Umbilical cord (tissue), 2 donors: ENCODE data around the gene NXPH1. TPM values are rescaled to one million over a fixed set of nuclear protein-coding genes. Genes with fewer than 3 reads are reported as not detected.
"Not testable (repeated sequence)": the region's sequence is repeated elsewhere in the genome, so short reads cannot be mapped to it uniquely, and the experiment has no call there.

Experiments
- DNase-seq: peaks from one replicate; pipeline ENCODE4 v3.0.0-alpha.2; 2015; ENCODE audit warnings: low spot score
- total RNA-seq: library from RNA; depleted of rRNA; stranded (reverse); fragments of >200 nt; gene quantifications from one replicate; pipeline ENCODE4 v1.2.3, GENCODE V29; 2014; ENCODE audit warnings: low replicate concordance; ENCODE audit not compliant: insufficient read depth

The NXPH1 gene
- total RNA-seq, 1 donor from 2014 or later = not detected

DNA sequence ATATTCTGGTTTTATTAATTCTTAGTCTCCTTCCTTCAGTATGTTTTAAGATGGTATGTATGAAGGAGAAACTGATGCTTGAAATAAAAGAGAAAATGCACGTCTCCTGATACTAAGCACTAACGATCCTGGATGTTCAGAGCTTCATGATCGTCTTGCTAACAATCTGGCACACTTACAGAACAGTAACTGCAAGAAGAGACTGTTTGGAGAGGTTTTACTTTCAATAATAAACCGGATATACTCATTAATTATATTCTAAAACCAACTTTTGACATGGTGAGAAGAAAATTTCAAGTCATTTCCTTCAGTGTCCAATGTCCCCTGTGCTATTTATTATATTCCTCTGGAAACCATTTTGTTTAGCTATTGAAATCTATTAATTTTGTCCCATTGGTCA is 251.0 kb downstream of the NXPH1 start:
- DNase-seq = no peak

GRCh38 chr7:8699875-8700624 is 266.6 kb downstream of the NXPH1 start:
- no peak for DNase-seq

DNA sequence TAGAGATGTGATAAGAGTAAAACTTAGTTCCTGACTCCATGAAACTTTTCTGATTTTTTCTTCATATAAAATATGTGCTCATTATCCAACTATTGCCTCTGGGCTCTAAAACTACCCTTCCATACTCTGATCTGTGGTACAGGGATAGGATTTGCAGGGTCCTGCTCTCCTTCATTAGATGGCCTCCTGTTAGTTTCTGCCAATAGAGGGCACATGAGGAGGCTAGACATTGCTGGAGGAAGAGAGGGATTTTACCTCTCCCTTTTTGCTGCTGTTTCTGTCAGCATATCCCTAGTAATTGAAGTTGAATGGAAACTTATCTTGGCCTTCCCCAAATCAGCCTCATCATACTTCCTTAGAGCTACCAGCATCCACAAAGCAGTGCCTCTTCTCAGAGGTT is 269.4 kb downstream of the NXPH1 start:
- no peak for DNase-seq

DNA sequence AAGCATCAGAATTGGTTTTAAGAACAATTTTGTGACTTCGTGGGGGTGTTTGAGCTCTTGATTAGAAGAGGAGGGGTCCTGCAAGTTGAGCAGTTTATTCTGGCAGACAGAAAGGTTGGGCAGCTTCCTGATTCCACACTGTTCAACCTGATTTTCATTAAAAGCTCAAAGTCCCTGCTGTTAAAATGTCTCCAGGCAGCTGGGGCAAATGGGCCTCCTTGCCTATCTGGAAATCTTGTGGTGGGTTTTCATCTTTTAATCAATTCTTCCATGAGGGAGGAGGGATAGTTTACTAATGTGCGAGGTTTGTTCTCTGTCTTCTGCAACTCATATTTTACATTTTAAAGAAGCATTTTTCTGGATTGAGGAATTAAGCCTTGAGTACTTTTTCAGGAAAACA is 276.7 kb downstream of the NXPH1 start:
- no peak for DNase-seq

DNA sequence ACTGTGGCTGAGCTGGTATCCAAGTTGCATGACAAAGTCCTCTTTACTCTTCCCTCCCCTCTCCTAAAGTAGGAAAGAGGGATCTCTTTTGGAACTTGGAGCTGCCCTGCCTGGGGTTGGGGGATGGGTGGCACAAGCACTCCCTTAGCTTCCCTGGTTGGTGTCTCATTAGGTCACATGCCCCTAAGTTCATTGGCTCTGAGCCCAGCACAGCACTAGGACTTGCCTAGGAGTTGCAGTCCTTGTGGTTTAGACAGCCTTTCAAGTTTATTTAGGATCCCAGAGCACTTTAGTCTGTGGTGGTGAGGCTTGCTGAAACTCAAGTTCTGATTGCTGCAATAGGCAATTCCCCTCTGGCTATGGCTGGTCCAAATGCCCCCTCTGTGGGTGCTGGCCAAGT is 281.4 kb downstream of the NXPH1 start:
- DNase-seq = no peak

DNA sequence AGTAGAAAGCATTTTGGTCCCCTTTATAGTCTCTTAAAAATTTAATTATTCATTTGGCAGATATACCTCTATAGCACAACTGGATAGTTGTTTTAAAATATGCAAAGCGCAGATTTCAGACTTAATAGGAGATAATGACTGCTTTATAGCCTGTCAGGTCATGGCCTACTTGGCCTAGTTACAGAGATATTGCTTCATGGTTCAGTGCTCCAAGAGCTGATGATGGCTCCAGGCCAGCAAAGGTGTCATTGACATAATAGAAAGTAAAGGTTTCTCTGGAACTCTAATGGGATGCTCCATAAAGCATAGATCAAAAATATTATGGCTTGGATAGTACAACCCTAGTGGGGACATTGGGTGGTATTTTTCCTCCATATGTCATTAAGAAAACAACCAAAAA is 285.7 kb downstream of the NXPH1 start:
- no peak for DNase-seq

- DNase-seq = no peak
These were observed 290.8 kb downstream of the NXPH1 start for GRCh38 chr7:8724080-8724718.

DNA sequence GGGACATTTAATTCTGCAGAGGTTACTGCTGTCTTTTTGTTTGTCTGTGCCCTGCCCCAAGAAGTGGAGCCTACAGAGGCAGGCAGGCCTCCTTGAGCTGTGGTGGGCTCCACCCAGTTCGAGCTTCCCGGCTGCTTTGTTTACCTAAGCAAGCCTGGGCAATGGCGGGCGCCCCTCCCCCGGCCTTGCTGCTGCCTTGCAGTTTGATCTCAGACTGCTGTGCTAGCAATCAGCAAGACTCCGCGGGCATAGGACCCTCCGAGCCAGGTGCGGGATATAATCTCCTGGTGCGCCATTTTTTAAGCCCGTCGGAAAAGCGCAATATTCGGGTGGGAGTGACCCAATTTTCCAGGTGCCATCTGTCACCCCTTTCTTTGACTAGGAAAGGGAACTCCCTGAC is 298.3 kb downstream of the NXPH1 start:
- not testable (repeated sequence) for DNase-seq

GRCh38 chr7:8739837-8740236 is 306.4 kb downstream of the NXPH1 start:
- DNase-seq = no peak

- no peak for DNase-seq
These were observed 309.4 kb downstream of the NXPH1 start for GRCh38 chr7:8742837-8743236.

GRCh38 chr7:8747338-8747737 is 313.9 kb downstream of the NXPH1 start:
- DNase-seq = no peak

- DNase-seq = no peak
These were observed 318.3 kb downstream of the NXPH1 start for GRCh38 chr7:8751557-8752231.

GRCh38 chr7:8753355-8753754 is 319.9 kb downstream of the NXPH1 start:
- DNase-seq = no peak

- no peak for DNase-seq
These were observed 328.3 kb downstream of the NXPH1 start for GRCh38 chr7:8761731-8762130.

GRCh38 chr7:8762803-8763202 is 329.4 kb downstream of the NXPH1 start:
- no peak for DNase-seq

DNA sequence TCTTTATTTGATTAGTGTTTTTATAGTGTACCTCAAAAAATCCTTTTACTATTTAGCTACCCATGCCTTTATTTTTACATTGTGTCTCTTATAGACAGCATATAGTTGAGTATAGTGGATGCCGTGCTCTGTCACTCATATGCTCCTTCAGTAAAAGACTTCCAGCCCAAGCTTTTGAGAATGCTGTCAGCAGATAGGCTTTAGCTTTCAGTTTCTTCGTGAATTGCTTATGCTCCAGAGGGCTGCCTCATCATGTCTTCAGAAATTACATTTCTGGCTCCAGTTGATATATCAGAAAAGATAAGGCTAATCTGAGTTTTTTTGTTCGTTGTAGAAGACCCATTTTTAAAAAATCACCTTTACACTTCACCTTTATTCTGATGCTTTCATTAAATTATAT is 332.0 kb downstream of the NXPH1 start:
- no peak for DNase-seq

- no peak for DNase-seq
These were observed 340.1 kb downstream of the NXPH1 start for GRCh38 chr7:8773518-8773917.

GRCh38 chr7:8778459-8778858 is 345.1 kb downstream of the NXPH1 start:
- no peak for DNase-seq

GRCh38 chr7:8781166-8781565 is 347.8 kb downstream of the NXPH1 start:
- no peak for DNase-seq

- DNase-seq = no peak
These were observed 349.8 kb downstream of the NXPH1 start for GRCh38 chr7:8783229-8783628.

GRCh38 chr7:8785081-8785480 is 351.7 kb downstream of the NXPH1 start:
- no peak for DNase-seq

- DNase-seq = no peak
These were observed 367.6 kb downstream of the NXPH1 start for GRCh38 chr7:8800986-8801385.
